Common myeloid progenitor, CD34-positive (primary cell): Measurements from ENCODE around the gene PDPK1.

Experiments
- CTCF ChIA-PET: fragments of 350-600 bp; sonication (Branson Sonifier 250); formaldehyde crosslinking; loops from one replicate; lab custom pipeline; 2021; ENCODE audit warnings: antibody characterized with exemption; lab: Charles Lee
- POLR2A ChIA-PET: fragments of 350-600 bp; sonication (Branson Sonifier 250); formaldehyde crosslinking; loops from one replicate; lab custom pipeline; 2021; ENCODE audit warnings: antibody characterized with exemption; lab: Charles Lee
- DNase-seq, 3 donors: peaks; one replicate each; pipeline versions ENCODE4 v3.0.0 to v3.0.0-alpha.2; 2013
- H3K27ac ChIP-seq, 2 experiments: 1 replicate in 1 of 2; 2 replicates in 1 of 2; pipeline ENCODE4 v1.7.0; 2013; ENCODE audit warnings: inconsistent platforms in 2 of 2, low read length in 2 of 2, mild to moderate bottlenecking in 2 of 2, low read depth in 1 of 2, moderate library complexity in 1 of 2; ENCODE audit not compliant: severe bottlenecking in 2 of 2, insufficient read depth in 1 of 2, poor library complexity in 1 of 2
- H3K27me3 ChIP-seq, 5 experiments: replicated peaks in 2 of 5; 1 replicate in 3 of 5; 2 replicates in 2 of 5; pipeline versions ENCODE4 v1.6.1 to v1.7.0; 2013; ENCODE audit warnings: low read length in 4 of 5, mild to moderate bottlenecking in 2 of 5, moderate library complexity in 2 of 5, inconsistent platforms in 1 of 5; ENCODE audit not compliant: insufficient read depth in 5 of 5, control insufficient read depth in 4 of 5
- H3K36me3 ChIP-seq, 4 experiments: 1 replicate in 2 of 4; 2 replicates in 2 of 4; pipeline versions ENCODE4 v1.6.1 to v1.7.0; 2013; ENCODE audit warnings: low read length in 3 of 4, control low read depth in 1 of 4, mild to moderate bottlenecking in 1 of 4; ENCODE audit not compliant: control insufficient read depth in 4 of 4, insufficient read depth in 4 of 4
- H3K4me1 ChIP-seq, 4 experiments: 1 replicate in 3 of 4; 2 replicates in 1 of 4; pipeline versions ENCODE4 v1.6.1 to v1.7.1; 2013; ENCODE audit warnings: low read length in 3 of 4, mild to moderate bottlenecking in 3 of 4, control low read depth in 1 of 4, inconsistent platforms in 1 of 4, moderate library complexity in 1 of 4; ENCODE audit not compliant: control insufficient read depth in 4 of 4, insufficient read depth in 4 of 4; ENCODE audit errors: control extremely low read depth in 1 of 4
- H3K4me3 ChIP-seq, 7 experiments: 1 replicate in 4 of 7; 2 replicates in 3 of 7; pipeline versions ENCODE4 v1.5.1 to v1.7.0; 2013; ENCODE audit warnings: mild to moderate bottlenecking in 7 of 7, low read length in 6 of 7, moderate library complexity in 6 of 7, inconsistent platforms in 2 of 7, low read depth in 2 of 7, control low read depth in 1 of 7; ENCODE audit not compliant: insufficient read depth in 4 of 7, control insufficient read depth in 1 of 7; ENCODE audit errors: extremely low read depth in 1 of 7
- H3K9me3 ChIP-seq, 5 experiments: 1 replicate in 4 of 5; 2 replicates in 1 of 5; pipeline versions ENCODE4 v1.6.1 to v1.7.1; 2013; ENCODE audit warnings: low read length in 4 of 5, mild to moderate bottlenecking in 2 of 5, inconsistent platforms in 1 of 5, low read depth in 1 of 5, moderate library complexity in 1 of 5; ENCODE audit not compliant: control insufficient read depth in 4 of 5, insufficient read depth in 2 of 5; ENCODE audit errors: control extremely low read depth in 1 of 5
- WGBS: methylation state at CpG from one replicate; pipeline ENCODE4 v1.1.5; 2013; ENCODE audit not compliant: insufficient coverage; 5-methylcytosine and 5-hydroxymethylcytosine counted together

Gene PDPK1

DNA sequence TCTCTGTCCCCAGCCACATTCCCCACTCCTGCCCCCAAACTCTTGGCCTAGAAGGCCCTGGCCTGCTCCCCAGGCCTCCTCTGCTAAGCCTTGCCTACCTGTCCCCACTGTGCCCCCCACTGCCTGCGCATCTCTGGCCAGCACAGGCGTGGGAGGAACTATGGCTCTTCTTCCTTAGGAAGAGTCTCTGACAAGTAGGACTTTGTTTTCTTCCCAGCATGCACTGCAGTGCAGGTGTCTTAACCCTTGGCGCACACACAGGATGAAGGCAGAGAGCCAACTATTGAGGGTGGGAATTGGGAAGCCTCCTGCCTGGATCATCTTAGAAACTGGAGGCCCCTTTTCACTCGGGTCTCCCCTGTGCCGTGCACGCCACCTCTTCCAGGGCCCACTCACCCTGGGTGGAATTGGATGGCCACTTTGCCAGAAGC, 14.0 kb upstream of the PDPK1 start:
- POLR2A ChIA-PET: no interaction called here
- Histone ChIP-seq H3K4me1 (peaks cover 0 to 26% (median 22%) of the 10 kb centered on the region in 4 experiments), H3K36me3 (peaks cover 3 to 54% (median 39%) of the 10 kb centered on the region in 4 experiments), H3K4me3 (no peak overlapping the region), H3K9me3 (no peaks in the 10 kb centered on the region), H3K27ac (no peak overlapping the region), H3K27me3 (no peaks in the 10 kb centered on the region)
- CTCF ChIA-PET: interaction anchor here (1.6 kb wide), 1 partner anchor 12 kb away, joined by 3 read pairs; no protein-coding TSS in a partner anchor
- WGBS: 99% methylated on average over 6 of the region's 6 CpGs
- no peak for DNase-seq

DNA sequence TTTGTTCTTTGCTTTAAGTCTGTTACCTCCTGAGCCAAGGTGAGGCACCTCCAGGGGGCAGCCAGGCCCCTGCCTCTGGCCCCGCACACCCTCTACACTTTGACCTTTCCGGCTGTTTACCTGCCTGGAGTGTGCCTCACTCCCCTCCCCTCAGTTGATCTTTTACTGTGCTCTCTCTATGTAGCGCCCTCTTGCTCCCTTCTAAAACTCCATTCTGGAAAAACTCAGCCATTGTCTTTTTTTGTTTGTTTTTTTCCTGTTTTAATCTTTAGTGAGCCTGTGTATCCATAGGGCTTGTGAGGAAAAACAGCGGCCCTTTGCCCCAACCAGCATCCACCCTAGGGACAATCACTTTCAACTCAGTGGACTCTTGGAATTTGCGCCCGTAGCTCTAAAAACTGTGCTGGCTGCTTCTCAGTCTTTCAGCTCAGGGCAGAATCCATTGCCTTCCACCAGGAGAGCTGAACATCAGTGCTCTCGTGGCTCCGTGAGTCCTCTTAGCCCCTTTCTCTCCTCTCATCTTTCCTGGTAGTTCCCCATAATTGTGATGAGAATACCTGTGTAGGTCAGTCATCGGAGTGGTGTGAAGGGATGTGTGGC, 13.4 kb upstream of the PDPK1 start:
- POLR2A ChIA-PET: no interaction called here
- CTCF ChIA-PET: interaction anchor here (1.6 kb wide), 1 partner anchor 12 kb away, joined by 3 read pairs; no protein-coding TSS in a partner anchor

DNA sequence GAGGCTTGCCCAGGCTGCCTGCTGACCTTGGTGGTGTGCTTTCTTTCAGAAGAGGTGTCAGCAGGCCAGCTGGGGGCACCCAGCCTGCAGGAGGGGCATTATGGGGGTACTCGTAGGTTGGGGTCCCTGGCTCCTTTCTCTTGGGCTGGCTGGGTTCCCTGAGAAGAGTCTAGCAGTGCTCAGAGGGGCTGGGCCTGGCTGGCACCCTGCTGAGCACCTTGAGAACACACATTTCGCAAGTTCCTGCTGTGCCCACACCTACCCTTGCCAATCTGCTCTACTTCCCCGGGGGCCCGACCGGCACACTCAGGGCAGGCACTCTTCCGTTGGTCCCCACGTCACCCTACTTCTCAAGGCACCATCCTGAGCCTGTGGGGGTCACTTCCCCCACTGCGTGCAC, 11.7 kb upstream of the PDPK1 start:
- ChIA-PET POLR2A (no interaction called here), CTCF (no interaction called here)
- no peak overlapping the region for H3K27ac ChIP-seq
- DNase-seq: no peak
- no peaks in the 10 kb centered on the region for H3K27me3 ChIP-seq
- peaks cover 3 to 60% (median 42%) of the 10 kb centered on the region in 4 experiments for H3K36me3 ChIP-seq
- no peaks in the 10 kb centered on the region for H3K9me3 ChIP-seq
- peaks cover 0 to 12% (median 6%) of the 10 kb centered on the region in 4 experiments for H3K4me1 ChIP-seq
- H3K4me3 ChIP-seq: no peak overlapping the region
- WGBS: 83% methylated on average over 5 of the region's 8 CpGs

More for the DNA sequence above, 13.4 kb upstream of the PDPK1 start:
- WGBS: 97% methylated on average over 7 of the region's 9 CpGs
- H3K27me3 ChIP-seq: no peaks in the 10 kb centered on the region
- no peak overlapping the region for H3K4me3 ChIP-seq
- peaks cover 0 to 20% (median 16%) of the 10 kb centered on the region in 4 experiments for H3K4me1 ChIP-seq
- H3K9me3 ChIP-seq: no peaks in the 10 kb centered on the region
- no peak overlapping the region for H3K27ac ChIP-seq
- no peak for DNase-seq
- peaks cover 3 to 54% (median 40%) of the 10 kb centered on the region in 4 experiments for H3K36me3 ChIP-seq

DNA sequence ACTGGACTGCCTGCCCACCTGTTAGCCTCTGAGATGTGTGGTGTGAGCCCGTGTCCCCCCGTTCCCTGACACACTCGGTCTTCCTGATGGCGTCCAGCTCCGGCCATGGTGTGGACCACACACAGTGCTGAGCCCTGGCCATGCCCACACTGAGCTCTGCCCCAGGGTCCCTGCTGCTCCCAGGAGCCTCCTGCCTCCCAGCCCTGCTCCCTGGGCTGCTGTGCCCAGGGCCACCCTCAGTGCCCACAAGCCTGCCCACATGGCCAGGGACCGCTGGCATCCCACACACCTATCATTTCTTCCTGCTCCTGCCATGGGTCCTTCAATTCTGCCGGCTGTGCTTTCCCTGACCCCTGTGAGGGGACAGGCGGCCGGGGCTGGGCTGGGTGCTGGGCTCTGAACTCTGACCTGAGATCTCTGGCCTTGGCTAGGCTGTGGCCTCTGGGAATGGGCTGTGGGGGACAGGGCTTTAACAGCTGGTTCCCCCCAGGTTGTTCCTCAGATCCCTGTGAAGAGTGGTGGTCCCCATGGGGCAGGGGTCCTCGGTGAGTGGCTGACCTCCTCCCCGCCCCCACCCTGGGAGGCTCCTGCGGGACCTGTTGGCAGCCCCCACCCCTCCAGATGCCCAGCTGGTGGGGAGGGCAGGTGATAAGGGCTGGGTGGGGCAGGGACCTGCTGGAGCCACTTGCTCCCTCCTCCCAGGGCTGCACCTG, 10.6 kb upstream of the PDPK1 start:
- POLR2A ChIA-PET: no interaction called here

DNA sequence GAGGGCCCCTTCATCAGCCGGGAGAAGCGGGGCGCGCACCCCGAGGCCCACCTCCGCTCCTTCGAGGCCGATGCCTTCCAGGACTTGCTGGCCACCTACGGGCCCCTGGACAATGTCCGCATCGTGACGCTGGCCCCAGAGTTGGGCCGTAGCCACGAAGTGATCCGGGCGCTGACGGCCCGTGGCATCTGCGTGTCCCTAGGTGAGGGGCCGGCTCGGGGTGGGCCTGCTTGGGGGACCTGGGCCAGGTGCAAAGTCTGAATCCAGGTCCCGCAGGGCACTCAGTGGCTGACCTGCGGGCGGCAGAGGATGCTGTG, 10.1 kb upstream of the PDPK1 start:
- Histone ChIP-seq H3K36me3 (peaks cover 3 to 60% (median 42%) of the 10 kb centered on the region in 4 experiments), H3K27me3 (no peaks in the 10 kb centered on the region), H3K27ac (no peak overlapping the region), H3K9me3 (no peaks in the 10 kb centered on the region), H3K4me3 (no peak overlapping the region), H3K4me1 (peaks cover 0 to 22% (median 16%) of the 10 kb centered on the region in 4 experiments)
- ChIA-PET CTCF (no interaction called here), POLR2A (no interaction called here)
- DNase-seq: no peak
- 94% methylated on average over 21 of the region's 24 CpGs for WGBS

More for the DNA sequence above, 10.6 kb upstream of the PDPK1 start:
- Histone ChIP-seq H3K27ac (no peak overlapping the region), H3K4me1 (peaks cover 0 to 17% (median 11%) of the 10 kb centered on the region in 4 experiments), H3K9me3 (no peaks in the 10 kb centered on the region), H3K4me3 (no peak overlapping the region), H3K27me3 (no peaks in the 10 kb centered on the region), H3K36me3 (peaks cover 3 to 60% (median 42%) of the 10 kb centered on the region in 4 experiments)
- no peak for DNase-seq
- CTCF ChIA-PET: no interaction called here
- 97% methylated on average over 8 of the region's 12 CpGs for WGBS

DNA sequence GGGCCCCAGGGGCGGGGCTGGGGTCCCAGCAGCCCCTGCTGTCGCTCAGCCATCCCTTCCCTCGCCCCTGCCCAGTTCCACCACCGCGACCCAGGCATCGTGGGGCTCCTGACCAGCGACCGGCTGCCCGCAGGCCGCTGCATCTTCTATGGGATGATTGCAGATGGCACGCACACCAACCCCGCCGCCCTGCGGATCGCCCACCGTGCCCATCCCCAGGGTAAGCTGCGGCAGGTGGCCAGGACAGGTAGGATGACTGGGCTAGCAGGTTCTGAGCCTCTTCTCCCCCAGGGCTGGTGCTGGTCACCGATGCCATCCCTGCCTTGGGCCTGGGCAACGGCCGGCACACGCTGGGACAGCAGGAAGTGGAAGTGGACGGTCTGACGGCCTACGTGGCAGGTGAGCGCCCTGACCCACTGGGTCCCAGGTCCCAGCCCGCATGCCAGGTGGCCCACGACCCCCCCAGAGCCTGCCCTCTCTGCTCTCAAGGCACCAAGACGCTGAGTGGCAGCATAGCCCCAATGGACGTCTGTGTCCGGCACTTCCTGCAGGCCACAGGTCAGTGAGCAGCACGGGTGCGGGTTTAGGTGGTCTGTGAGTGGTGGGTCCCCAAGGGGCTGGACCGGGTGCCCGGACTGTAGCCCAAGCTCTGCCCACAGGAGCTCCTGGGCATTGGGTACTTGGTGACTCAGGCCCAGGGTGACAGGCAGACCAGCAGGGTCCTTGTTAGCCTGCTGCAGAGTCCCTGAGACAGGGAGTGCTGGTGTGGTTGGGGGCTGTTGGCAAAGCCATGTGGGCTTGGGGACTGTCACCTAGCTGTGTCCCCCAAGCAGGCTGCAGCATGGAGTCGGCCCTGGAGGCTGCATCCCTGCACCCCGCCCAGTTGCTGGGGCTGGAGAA, 9.4 kb upstream of the PDPK1 start:
- no peak overlapping the region for H3K4me3 ChIP-seq
- DNase-seq: no peak
- H3K27me3 ChIP-seq: no peaks in the 10 kb centered on the region
- H3K36me3 ChIP-seq: peaks cover 3 to 56% (median 37%) of the 10 kb centered on the region in 4 experiments
- H3K4me1 ChIP-seq: peaks cover 0 to 24% (median 18%) of the 10 kb centered on the region in 4 experiments
- CTCF ChIA-PET: interaction anchor here (0.9 kb wide), 1 partner anchor 8 kb away, joined by 3 read pairs; the partner anchor contains the start of gene AMDHD2
- no peak overlapping the region for H3K27ac ChIP-seq
- 98% methylated on average over 33 of the region's 36 CpGs for WGBS
- POLR2A ChIA-PET: no interaction called here
- no peaks in the 10 kb centered on the region for H3K9me3 ChIP-seq
